OCI-LY7 (cell line): ENCODE data around the gene KREMEN1.

Source experiments
- CTCF ChIP-seq: fragments of 200-600 bp; sonication (generic); conservative IDR thresholded peaks from 2 replicates; pipeline ENCODE4 v1.5.1; 2014; ENCODE audit warnings: mild to moderate bottlenecking, antibody characterized with exemption, low read length, moderate library complexity, mixed read lengths
- EZH2phosphoT487 ChIP-seq: fragments of 200-600 bp; sonication (generic); IDR thresholded peaks from 2 replicates; pipeline ENCODE4 v1.6.1; 2018; ENCODE audit warnings: low read depth, borderline replicate concordance, mild to moderate bottlenecking, mixed run types, antibody characterized with exemption, low read length, moderate library complexity, mixed read lengths

GRCh38 chr22:29186302-29186701 is 113.5 kb downstream of the KREMEN1 start:
- no peak for TF ChIP-seq CTCF
- TF ChIP-seq EZH2phosphoT487 = no peak
